Glomerular endothelial cell (primary cell): ENCODE measurements around the gene RGS11. TPM values are rescaled to one million over a fixed set of nuclear protein-coding genes. Genes with fewer than 3 reads are reported as not detected.

Source experiments
- DNase-seq: peaks from one replicate; pipeline ENCODE4 v3.0.0-alpha.2; 2011; ENCODE audit warnings: low read depth, low spot score; ENCODE audit errors: extremely low read depth
- total RNA-seq: library from RNA; depleted of rRNA; stranded (reverse); fragments of >200 nt; gene quantifications from 2 replicates; pipeline ENCODE4 v1.2.3, GENCODE V29; 2015

RGS11 gene
- total RNA-seq, result 2.3 and 3.9 TPM in 2 replicates

DNA sequence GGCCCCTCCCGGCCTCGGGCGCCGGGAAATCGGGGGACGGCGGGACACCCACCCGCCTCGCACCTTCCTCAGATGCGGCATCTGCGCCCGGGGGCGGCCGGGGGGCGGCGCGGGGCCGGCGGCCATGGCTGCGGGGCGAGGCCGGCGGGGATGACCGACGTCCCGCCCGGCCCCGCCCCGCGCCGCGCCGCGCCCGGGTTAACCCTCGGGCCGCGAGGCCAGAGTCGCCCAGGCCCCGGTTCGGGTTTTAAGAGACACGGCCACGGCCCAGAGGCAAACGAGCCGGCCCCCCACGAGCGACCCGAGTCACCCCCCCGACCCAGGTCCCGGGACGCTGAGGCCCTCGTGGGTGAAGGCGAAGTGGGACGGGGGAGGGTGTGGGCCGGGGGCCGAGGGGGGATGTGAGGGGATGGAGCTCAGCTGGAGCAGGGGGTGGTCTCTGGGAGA, at the start of gene RGS11:
TSS of gene RGS11 (minus strand) at position 159 of the 447 bp plus-strand sequence. CDS start at position 126, 33 bp downstream.
- DNase-seq, result no peak

DNA sequence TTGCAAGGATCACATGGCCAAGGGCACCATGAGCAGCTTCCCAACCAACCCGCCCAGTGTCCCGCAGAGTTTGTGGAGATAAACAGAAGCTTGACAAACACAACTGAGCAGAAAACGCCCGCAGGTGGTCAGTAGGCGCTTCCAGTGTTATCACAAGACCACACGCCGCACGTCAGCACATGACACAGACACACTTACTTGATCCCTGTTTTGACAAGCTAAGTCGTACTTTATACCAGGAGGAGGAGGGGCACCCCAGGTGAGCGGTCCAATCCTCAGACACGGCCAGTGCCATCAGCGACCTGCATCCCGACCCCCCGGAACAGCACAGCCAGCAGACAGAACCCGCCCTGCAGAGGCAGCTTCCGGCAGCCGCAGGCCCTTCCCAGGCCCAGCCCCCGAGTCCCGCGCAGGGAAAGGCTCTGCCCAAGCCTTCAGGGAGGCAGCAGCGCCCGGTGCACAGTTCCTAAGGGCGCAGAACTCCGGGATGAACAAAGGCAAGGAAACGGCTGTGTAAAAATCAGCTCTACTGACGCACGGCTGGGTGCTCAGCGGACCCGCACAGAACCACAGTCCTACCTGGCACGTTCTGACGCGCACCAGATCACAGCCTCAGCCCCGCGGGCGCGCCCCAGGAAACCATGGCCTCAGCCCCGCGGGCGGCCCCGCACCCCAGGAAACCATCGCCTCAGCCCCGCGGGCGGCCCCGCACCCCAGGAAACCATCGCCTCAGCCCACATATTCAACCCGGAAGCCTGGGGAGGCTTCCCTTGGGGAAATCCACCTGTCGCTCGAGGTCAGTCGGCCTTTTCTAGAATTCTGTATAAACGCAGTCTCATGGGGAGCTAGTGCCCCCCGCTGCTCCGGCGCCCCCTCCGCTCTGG, 48.9 kb upstream of the RGS11 start:
- DNase-seq, result no peak

GRCh38 chr16:324201-324450, 48.4 kb upstream of the RGS11 start:
- DNase-seq, result no peak

- no peak for DNase-seq
Observed at GRCh38 chr16:322476-323143, 46.9 kb upstream of the RGS11 start.

DNA sequence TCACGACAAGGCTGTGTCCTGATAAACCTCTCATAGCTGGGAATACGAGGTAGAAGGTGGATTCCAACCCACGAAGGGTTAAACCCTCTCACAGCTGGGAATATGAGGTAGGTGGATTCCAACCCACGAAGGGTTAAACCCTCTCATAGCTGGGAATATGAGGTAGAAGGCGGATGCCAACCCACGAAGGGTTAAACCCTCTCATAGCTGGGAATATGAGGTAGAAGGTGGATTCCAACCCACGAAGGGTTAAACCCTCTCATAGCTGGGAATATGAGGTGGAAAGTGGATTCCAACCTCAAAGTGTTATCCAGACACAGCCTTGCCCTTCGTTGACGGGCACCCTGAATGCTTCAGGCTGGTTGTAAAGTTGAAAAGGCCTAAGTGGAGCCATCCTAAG, 45.8 kb upstream of the RGS11 start:
- DNase-seq, result no peak

DNA sequence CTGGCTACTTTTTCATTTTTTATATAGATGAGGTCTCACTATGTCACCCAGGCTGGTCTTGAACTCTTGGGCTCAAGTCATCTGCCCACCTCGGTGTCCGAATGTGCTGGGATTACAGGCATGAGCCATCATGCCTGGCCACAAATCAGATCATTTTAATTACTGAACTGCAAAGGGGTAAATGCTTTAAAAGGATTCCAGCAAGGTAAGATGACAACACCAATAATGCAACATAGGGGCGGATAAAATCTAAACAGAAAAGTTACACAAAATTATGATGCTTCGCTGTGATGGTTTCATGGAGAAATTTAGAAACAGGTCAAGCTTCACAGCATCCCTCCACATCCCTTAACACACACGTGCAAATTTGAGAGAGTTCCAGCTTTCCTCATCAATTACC, 44.5 kb upstream of the RGS11 start:
- DNase-seq, result no peak

GRCh38 chr16:318628-319027, 42.9 kb upstream of the RGS11 start:
- no peak for DNase-seq

GRCh38 chr16:317583-317982, 41.8 kb upstream of the RGS11 start:
- no peak for DNase-seq

- no peak for DNase-seq
Observed at GRCh38 chr16:316741-317464, 41.2 kb upstream of the RGS11 start.

DNA sequence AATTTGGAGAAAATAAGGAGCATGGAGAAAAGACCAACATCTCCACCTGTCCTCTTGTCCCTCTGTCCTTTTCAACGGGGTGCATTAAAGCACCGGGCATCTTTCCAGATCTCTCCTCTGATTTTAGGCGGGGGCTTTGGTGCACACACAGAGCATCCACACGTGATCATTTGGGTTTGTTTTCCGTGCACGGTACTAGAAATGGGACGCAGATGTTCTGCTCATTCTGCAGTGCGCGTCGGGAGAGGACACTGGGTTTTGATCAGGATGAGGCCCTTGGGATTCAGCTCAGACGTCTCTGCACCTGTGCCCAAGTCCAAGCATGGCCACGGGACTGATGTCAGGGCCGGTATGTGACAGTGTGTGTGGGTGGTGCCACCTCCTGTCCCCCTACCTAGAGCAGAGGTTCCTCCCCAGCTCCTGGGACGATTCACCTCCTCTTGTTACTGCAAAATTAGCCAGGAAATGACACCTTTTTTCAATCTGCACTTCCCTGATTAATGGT, 39.1 kb upstream of the RGS11 start:
- DNase-seq, result no peak

GRCh38 chr16:314351-314750, 38.6 kb upstream of the RGS11 start:
- DNase-seq, result no peak

DNA sequence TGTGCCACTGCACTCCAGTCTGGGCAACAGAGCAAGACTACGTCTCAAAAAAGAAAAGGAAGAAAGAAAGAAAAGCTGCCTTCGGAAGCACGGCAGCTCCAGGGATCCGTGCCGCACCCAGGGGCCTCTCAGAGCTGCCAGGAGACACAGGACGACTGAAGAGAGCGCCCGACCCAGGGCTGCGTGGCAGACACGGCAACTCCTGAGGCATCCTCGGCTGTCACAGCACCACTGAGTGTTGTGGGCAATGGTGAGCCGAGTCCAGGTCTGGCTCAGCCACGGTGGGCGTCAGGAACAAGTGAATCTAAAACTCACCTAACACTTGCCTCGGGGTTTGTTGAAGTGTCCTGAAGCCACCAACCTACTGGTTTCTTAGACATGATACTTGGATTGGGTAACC, 36.0 kb upstream of the RGS11 start:
- DNase-seq, result no peak

DNA sequence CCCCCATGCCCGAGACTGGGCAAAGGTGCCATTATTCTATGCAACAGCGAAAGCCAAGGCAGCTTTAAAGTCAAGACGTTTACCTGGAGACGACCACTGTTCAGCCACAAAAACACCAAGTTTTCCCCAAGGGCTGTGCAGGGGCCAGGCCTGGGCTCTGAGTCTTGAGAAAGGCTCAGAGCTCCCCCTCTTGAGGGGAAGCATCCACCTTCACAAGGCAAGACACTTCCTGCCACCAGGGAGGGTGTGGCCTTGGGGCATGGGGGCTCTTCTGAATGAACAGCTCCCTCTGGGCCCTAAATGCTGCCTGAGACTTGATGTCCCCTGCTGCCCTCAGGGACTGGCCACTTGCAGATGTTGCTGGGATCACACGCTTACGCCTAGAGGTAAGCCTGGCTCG, 33.7 kb upstream of the RGS11 start:
- DNase-seq, result no peak

- DNase-seq, result no peak
Observed at GRCh38 chr16:307691-308312, 32.1 kb upstream of the RGS11 start.

- no peak for DNase-seq
Observed at GRCh38 chr16:306911-307370, 31.2 kb upstream of the RGS11 start.

- no peak for DNase-seq
Observed at GRCh38 chr16:305916-306626, 30.3 kb upstream of the RGS11 start.

GRCh38 chr16:303760-304505, 28.2 kb upstream of the RGS11 start:
- DNase-seq, result no peak

DNA sequence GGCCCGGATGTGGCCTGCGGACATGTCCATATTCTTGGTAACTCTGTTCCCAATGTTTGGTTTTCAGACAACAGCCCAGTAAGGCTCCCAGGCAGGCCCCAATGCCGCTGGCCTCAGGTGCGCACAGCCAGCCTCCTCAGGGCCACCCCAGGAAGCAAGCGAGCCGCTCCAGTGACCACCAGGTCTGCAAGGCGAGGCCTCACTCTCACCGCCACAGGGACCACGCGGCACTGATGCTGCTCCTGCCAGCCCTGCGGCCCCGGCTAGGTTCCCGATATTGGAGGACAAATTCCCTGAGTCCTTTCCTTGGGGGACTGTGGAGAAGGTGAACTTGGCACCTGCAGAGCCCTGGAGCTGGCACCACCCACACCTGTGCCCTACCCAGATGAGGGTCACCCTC, 26.2 kb upstream of the RGS11 start:
- DNase-seq, result no peak

DNA sequence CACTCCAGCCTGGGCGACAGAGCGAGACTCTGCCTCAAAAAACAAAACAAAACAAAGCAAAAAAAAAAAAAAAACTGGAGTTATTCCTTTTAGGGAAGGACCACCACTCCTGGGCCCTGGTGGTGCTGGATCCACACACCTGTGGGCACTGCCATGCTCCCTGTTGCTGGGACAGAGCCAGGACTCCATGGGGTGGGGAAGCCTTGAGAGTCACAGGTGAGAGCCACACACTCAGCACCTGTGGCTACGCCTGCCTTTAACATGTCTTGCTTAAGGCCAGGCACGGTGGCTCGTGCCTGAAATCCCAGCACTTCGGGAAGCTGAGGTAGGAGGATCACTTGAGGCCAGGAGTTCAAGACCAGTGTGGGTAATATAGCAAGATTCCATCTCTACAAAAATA, 25.5 kb upstream of the RGS11 start:
- no peak for DNase-seq

GRCh38 chr16:297832-298231, 22.1 kb upstream of the RGS11 start:
- DNase-seq, result no peak
